GM21717 (cell line): ENCODE measurements around the gene EIF4G3.
"Not testable (repeated sequence)": the region's sequence is repeated elsewhere in the genome, so short reads cannot be mapped to it uniquely, and the experiment has no call there.

Experiments used
- ATAC-seq: cut with Tn5 transposase; IDR thresholded peaks from one replicate; pipeline ENCODE4 v1.9.1; 2021; ENCODE audit warnings: mild to moderate bottlenecking, moderate library complexity; ENCODE audit not compliant: unreplicated experiment

The EIF4G3 gene

DNA sequence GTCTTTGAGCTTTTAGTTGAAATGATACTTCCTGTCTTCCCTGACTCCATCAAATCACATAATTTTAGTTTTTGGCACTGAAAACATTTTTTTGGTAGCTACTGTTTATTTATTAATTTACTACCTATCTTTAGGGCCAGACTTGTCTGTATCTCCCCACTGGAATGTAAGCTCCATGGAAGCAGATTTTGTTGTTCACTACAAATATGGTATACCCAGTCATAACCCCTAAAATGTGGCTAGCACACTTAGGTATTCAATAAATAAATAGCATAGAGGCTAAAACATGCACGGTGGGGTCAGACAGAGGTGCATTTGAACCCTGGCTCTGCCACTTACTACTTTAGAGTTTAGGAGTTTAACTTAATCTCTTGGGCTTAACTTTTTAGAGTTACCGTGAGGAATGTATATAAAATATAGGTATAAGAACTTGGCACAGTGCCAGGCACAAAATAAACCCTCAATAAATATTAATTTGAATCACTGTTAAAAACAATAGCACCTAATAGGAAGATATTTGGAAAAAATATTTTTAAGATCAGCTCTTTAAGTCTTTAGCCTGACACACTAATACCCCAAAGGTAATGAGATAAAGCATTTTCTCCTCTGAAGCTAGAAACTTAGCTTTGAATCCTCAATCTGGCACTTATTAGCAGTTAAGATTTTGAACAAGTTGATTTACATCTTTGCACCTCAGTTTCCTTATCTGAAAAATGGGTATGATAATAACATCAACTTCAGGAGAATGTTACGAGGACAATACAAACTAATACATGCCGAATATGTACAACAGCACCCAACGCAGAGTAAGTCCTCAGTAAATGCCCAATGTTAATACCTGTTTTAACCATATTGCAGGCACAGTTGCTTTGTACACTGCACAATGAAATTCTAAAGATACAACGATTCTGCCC, 330.0 kb downstream of the EIF4G3 start:
- no peak for ATAC-seq

DNA sequence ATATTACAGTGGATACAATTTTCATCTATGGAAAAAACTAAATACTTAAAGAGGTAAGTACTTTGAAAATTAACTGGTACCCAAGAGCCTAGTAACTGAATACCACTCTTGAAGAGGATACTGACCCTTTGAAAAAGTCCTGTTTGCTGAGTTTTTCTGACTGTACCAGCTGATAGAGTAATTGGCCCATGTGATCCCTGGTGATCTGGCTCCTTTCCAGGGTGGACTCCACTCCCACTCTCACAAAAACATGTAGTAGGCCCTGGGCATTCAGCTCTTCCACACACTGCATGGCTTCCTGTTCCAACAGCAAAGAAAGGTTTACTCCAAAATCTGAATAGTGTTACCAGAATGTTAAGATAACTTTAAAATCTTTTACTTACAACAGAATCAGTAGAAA, 336.0 kb downstream of the EIF4G3 start:
- no peak for ATAC-seq

DNA sequence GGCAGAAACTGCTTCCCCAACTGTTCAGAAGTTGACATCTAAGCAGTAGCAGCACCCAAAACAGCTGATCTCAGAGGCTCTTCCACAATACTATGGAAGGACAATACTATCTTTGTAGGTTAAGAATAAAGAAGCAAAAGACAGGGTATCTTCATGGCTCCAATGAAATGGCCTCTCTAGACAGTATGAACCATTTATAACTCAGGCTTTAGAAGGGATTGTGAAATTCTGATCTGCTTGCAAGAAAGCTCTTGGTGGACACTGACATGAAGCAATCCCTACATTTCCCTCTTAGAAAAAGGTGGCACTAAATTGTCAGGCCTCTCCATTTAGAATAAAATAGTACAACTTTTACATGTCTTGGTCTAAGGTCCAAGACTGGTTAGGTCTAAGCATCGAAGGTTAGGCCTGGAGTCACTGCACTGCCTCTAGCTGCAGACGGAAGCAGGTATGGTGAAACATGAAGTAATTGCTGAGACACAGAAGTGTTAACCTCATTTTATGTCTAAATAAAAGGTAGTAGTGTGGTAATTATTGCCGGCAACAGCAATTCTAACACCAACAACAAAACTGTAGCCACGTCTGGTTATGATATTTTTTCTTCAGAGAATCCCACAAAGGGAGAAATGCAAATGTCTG, 339.0 kb downstream of the EIF4G3 start:
- no peak for ATAC-seq

DNA sequence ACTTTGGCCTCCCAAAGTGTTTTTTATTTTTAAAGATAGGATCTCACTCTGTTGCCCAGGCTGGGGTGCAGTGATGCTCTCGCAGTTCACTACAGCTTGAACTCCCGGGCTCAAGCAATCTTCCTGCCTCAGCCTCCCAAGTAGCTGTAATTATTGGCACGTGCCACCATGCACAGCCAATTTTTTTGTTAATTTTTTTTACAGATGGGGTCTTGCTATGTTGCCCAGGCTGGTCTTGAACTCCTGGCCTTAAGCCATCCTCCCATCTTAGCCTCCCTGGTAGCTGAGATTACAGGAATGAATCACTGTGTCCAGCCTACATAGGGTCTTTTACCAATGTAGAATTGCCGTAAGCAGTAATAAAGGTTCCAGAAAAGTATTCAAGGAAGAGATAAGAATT, 340.5 kb downstream of the EIF4G3 start:
- ATAC-seq, result no peak

DNA sequence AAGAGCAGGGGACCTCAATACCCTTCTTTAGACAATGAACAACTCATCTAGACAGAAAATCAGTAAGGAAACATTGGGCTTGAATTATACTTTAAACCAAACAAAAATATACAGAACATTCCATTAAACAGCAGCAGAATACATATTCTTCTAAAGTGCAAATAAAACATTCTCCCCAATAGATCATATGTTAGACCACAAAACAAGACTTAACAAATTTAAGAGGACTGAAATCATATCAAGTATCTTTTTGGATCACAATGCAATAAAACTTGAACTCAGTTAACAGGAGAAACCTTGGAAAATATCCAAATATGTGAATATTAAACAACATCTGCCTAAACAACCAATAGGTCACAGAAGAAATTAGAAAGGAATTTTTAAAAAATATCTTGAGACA, 341.9 kb downstream of the EIF4G3 start:
- ATAC-seq, result no peak

DNA sequence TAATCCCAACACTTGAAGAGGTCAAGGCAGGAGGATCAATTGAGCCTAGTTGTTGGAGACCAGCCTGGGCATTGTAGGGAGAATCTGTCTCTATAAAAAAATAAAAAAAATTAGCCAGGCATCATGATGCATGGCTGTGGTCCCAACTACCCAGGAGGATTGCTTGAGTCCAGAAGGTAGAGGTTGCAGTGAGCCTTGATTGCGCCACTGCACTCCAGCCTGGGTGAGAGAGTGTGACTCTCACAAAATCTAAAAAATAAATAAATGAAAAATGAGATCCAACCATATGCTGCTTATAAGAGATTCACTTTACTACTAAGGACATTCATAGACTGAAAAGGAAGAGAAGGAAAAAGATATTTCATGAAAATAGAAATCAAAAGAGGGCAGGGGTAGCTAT, 342.5 kb downstream of the EIF4G3 start:
- ATAC-seq, result no peak

DNA sequence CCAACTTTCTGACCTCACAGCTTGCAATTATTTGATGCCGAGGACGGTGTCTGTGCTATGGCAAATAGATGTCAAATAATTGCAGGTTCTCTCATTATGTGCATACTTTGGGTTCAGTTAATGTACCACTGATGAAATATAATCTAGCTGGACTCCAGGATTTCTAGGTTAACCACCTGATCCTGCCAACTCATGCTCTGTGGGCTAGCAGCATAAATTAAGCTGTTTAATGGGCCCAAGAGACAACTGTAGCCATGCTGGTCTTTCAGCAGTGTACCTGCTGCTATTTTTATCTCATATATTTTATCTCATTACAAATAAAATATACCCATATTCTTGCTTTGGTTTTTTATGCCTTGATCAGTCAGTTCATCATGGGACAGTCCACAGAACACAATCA, 346.3 kb downstream of the EIF4G3 start:
- ATAC-seq, result no peak

DNA sequence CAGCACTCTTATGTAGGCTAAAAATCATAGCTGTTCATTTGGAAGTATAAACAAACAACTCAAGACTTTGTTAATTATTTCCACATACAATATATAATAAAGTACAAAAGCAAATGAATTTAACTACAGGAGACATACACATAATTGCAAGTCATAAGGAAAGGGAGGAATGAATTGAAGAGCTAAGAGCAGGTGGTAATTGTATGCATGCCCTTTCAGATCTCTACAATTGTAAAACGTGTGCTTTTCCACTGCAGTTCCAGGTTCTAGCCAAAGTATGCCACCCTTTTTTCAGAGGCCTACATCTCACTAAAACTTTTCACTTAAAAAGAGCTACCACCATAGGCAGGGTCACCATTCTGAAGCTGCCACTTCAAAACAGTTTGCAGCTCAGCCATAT, 346.8 kb downstream of the EIF4G3 start:
- ATAC-seq, result no peak

DNA sequence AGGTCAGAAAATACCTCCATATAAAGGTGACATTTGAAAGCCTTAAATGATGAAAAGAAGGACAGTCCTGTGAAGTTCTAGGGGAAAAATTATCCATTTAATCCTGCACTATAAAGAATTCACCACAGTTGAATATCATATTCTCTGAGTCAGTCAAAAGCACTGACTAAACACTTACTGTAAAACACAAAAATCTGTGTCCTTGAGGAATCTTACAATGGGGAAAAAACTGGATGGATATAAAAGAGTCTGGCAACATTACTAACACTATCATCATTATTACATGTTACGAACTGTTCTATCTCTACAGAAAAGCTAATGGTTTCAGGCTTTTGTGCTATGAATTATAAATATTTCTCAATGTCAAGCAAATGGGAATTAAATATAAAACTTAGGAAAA, 347.2 kb downstream of the EIF4G3 start:
- ATAC-seq, result no peak

DNA sequence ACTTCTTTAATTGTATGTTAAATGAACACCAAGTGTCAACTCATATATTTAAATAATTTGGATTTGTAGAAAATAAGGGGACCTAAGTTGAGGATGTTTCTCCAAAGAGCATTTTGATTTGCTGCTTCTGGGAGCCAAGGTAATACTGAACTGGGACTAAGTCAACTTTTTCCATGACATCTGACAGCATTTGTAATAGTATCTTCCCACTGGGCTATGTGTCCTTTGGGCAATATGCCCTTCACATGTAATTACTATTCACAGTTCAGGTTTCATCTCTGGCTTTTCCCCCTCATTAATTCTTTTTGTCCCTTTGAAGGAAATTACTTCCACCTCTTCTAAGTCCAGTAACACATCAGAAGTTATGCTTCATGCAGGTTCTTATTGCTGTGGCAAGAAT, 352.9 kb downstream of the EIF4G3 start:
- no peak for ATAC-seq

DNA sequence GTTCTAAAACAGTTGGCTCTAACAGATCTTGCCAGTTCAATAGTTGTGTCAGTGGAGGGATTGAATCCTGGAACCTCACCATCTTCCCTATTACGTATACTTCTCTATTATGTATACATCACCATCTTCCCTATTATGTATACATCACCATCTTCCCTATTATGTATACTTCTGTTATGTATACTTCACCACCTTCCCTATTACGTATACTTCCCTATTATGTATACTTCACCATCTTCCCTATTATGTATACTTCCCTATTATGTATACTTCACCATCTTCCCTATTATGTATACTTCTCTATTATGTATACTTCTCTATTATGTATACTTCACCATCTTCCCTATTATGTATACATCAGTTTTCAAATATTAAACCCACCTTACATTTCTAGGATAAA, 355.2 kb downstream of the EIF4G3 start:
- no peak for ATAC-seq

DNA sequence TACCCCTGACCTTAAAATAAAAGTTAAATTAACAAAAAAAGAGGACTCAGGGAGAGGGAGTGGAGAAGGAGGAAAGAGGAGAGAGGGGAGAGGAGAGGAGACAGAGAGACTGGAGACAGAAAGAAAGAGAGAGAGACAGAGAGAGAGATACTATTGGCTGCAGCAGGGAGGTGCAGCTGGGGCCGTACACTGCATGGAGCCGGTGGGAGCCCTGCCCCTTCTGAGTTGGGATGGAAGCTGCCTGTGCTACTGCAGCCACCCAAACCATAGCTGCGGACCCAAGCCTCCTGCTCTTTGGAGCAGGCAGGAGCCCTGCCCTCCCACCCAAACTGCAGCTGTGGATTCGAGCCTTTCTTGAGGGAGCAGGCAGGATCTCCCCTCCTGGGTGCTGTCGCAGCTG, 356.9 kb downstream of the EIF4G3 start:
- ATAC-seq, result no peak

DNA sequence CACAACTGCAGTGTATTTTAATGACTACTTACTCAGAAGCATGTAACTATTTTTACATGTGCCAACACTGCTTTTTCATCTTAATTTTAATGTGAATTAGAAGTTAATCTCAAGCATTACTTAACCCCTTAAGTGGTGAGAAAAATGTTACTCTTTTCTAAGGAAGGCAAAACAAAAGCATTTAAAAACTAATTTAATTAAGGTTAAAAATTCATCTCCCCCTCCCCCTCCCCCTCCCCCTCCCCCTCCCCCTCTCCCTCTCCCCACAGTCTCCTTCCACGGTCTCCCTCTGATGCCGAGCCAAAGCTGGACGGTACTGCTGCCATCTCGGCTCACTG, 362.2 kb downstream of the EIF4G3 start:
- ATAC-seq, result no peak

DNA sequence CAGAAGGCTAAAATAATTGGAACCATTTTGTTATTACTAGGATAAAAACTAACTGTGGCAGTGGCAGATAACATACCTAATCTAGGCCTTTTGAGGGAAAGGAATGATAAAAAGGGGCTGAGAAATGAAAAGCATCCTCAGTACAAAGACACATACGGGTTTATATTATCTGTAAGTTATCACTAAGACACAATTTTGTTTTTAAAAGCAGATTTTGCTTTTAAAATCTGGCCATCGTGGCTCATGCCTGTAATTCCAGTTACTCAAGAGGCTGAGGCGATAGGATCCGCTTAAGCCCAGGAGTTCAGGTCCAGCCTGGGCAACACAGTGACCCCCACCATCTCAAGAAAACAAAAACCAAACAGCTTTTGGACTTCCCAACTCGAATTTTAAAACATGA, 364.8 kb downstream of the EIF4G3 start:
- ATAC-seq, result no peak

DNA sequence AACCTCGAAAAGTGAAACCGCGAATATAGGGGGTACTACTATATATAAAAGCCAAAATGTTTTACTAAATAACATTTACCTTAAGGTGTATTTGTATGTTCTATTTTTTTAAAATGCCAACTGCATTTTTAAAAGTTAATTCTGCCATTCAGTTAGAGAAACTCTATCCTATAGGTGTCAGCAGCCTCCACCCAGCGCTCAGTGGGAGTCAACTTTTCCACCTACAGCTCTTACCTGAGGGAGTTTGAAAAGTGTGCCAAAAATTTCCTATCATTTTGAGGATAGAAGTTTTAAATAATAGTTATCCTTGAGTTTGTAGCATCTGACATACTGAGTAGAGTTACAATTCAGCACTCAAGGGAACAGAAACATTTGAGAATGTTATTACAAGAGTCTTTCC, 383.5 kb downstream of the EIF4G3 start:
- no peak for ATAC-seq

DNA sequence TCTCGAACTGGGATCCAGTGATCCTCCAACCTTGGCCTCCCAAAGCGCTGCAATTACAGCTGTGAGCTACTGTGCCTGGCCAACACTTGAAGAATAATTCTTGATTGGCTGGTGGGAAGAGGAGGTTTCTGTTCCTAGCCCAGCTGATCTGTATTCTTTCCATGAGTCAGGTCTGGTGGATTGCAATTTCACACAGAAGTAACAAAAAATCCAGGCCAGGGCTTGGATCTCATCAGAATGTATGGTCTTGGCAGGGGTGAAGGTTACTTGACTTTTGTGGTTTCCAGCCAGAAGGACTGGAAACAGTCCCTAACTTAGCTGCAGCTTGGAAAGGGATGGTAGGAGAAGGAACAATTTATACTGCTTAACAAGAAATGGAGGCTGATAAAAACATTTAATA, 384.5 kb downstream of the EIF4G3 start:
- no peak for ATAC-seq

DNA sequence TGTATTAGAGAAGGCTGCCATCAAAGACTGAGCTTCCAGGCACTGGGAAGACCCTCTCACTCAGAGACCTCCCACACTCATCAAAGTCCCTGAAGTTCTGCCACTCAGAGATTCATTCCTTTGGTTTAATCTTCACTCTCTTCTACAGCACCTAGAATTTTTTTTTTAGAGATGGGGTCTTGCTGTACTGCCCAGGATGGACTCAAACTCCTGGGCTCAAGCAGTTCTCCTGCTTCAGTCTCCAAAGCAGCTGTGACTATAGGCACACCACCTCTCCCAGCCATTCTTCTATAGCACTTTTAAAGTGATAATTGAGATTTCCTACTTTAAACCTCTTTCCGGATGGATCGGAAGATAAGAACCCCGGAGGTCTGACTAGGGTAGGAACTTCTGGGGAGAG, 385.9 kb downstream of the EIF4G3 start:
- ATAC-seq, result no peak

DNA sequence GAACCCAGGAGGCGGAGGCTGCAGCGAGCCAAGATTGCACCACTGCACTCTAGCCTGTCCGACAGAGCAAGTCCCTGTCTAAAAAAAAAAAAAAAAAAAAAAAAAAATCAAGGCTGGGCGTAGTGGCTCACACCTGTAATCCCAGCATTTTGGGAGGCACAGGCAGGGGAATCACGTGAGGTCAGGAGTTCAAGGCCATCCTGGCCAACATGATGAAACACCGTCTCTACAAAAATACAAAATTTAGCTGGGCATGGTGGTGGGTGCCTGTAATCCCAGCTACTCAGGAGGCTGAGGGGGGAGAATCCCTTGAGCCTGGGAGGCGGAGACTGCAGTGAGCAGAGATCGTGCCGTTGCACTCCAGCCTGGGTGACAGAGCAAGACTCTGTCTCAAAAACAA, 387.1 kb downstream of the EIF4G3 start:
- not testable (repeated sequence) for ATAC-seq

DNA sequence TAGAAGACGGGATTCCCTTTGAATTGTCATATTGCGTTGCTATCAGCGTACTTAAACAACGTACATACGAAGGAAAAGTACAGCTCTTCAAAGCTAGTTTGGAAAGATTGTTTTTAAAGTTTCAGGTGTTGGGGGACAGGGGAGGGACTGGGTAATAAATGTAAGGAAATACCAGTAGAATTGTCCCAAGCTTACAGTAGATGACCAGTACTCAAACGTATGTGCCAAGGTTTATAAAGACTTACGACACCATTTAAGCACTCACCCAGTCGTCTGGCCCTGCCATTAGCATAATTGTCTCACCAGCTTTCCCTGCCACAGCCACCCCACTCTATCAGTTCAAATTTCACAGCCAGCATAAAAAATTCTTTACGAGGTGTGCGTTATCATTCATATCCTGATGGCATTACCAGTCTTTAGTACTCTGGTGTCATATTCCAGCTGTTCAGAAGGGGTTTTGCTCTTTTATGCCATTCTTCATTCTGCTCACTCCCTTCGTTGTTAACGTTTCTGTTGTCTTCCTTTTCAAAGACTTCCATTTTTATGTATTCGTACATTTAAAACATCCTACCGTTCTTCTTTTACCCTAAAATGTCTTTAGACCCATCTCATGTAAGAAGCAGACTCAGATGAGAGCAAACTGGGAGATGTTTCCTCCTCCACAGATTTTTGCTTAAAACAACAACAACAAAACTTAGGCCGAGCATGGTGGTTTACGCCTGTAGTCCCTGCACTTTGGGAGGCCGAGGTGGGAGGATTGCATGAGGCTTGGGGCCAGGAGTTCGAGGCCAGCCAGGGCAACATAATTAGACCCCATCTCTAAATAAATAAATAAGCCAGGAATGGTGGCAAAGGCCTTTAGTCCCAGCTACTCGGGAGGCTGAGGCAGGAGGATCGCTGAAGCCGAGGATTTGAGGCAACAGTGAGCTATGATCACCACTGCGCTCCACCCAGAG, 388.6 kb downstream of the EIF4G3 start:
- no peak for ATAC-seq

DNA sequence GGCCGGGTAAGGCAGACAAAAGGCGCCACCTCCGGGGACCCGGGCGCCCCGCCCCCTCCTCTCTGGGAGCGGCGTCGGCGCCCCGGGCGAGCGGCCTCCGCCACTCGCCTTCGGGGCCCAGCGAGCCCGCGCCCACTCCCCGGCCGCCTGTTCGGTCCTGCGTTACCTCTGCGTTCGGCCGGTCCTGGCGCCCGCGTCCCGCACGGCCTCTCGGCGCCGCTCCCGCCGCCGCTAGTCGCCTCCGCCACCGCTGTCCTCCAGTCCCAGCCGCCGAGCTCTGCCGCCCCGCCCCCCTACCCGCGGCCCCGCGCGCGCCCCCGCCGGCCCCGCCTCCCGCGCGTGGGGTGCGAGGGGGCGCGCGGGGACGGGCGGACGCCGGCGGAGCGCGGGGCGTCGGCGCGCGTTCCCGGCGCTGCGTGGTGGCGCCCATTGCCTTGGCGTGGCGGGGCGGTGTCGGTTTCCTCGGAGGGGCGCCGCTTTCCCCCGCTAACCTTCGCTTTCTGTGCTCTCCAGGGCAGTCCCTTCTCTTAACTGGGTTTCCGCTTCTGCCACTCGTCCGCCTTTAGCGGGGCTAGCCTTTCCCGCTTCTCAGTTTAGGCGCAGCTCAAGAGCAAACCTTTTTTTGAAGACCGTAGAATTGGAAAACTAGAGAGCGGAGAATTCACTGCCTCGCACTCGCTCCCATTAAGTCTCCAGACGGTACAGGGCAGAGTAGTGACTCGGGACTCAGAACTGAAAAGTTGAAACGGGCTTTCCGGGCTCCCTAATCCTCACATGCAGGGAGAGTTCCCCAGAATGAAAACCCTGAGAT, 389.5 kb downstream of the EIF4G3 start, which contains the start of gene HP1BP3:
Gene HP1BP3 (minus strand): TSS at position 279 of the 811 bp plus-strand sequence. CDS start 6,867 bp downstream, outside the sequence.
- ATAC-seq, result peak; percentile 41
